Activated naive CD4-positive, alpha-beta T cell treated with Interleukin-2 at 50 U/mL for 16 hours (primary cell): Measurements from ENCODE around the gene TBL3.

ENCODE experiments used
- DNase-seq: peaks from one replicate; pipeline ENCODE4 v3.0.0-alpha.2; 2020

Gene TBL3

DNA sequence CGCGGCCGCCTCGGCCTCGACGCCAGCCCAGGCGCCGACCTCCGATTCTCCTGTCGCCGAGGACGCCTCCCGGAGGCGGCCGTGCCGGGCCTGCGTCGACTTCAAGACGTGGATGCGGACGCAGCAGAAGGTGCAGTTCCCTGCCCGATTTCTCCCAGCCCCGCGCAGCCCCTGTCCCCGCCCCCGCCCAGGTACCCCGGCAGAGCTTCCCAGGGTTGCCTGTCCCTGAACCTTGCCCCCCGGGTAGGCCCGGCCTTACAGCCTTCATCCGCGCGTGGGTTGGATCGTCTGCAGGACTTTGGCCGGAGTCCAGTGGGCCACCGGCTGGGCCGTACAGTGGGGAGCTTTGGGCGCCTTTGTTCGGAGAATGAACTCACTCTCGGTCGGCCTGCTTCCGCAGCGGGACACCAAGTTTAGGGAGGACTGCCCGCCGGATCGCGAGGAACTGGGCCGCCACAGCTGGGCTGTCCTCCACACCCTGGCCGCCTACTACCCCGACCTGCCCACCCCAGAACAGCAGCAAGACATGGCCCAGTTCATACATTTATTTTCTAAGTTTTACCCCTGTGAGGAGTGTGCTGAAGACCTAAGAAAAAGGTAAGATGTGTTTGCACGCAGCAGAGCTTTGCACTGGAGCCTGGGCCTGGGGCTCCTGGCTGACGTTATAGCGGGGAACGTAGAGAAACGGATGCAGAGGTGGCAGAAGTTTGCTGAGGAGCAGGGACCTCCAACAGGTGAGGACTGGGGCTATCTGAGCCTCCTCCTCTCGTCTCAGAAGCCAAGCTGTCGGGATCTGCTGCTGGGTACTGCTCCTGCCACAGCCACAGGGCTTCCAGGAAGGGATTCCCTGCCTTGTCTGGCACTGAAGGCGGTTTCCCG, 12.7 kb downstream of the TBL3 start:
- DNase-seq, result no peak

DNA sequence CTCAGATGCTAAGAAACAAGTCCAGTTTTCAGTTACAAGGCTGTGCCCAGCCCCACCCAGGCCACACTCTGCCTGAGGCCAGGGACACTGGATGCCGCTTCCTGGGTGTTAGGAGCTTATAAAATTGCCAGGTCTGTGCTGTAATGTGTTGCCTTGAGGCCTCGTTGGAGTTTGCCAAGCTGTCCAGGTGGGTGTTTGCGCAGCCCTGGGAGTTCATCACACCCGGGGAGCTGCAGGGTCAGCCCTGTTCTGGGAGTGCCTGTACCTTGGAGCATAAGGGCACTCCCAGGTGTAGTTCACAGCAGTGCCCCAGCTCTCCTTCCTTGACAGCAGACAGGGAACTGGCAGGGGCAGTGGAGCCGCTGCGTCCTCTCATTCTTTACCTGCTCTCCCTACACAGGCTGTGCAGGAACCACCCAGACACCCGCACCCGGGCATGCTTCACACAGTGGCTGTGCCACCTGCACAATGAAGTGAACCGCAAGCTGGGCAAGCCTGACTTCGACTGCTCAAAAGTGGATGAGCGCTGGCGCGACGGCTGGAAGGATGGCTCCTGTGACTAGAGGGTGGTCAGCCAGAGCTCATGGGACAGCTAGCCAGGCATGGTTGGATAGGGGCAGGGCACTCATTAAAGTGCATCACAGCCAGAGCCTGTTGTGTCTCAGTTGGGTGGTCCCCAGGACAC, 13.8 kb downstream of the TBL3 start:
- DNase-seq, result no peak

DNA sequence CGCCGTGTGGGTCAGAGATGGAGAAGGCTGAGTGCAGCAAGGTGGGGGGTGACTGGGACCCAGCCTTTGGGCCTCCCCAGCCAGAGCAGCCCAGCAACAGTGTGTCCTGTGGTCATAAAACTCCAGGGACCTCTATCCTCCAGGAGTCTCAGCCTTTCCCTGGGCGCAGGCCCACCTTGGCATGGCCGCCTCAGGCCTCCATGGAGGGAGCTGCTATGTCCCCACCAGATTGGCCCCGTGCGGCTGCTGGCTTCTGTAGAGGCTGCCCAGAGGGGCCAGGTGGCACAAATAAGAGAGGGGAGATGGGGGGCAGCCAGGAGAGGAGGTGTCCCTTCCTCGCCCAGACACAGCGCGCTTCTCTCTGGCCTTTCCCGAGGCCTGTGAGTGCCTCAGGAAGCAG, 15.3 kb downstream of the TBL3 start:
- DNase-seq, result no peak

- DNase-seq, result no peak
Observed at GRCh38 chr16:1989209-1990100, 17.6 kb downstream of the TBL3 start, which contains the start of gene SYNGR3. SYNGR3 (plus strand) TSS chr16:1989970; CDS start chr16:1990103, 133 bp downstream.

DNA sequence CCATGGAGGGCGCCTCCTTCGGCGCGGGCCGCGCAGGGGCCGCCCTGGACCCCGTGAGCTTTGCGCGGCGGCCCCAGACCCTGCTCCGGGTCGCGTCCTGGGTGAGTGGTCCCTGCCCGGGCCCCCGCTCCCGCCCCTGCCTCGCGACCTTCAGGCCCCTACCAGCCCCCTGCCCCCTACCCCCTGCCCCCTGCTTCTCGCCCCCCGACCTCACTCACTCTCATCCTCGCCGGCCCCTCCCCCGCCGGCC, 18.2 kb downstream of the TBL3 start:
- DNase-seq, result no peak

DNA sequence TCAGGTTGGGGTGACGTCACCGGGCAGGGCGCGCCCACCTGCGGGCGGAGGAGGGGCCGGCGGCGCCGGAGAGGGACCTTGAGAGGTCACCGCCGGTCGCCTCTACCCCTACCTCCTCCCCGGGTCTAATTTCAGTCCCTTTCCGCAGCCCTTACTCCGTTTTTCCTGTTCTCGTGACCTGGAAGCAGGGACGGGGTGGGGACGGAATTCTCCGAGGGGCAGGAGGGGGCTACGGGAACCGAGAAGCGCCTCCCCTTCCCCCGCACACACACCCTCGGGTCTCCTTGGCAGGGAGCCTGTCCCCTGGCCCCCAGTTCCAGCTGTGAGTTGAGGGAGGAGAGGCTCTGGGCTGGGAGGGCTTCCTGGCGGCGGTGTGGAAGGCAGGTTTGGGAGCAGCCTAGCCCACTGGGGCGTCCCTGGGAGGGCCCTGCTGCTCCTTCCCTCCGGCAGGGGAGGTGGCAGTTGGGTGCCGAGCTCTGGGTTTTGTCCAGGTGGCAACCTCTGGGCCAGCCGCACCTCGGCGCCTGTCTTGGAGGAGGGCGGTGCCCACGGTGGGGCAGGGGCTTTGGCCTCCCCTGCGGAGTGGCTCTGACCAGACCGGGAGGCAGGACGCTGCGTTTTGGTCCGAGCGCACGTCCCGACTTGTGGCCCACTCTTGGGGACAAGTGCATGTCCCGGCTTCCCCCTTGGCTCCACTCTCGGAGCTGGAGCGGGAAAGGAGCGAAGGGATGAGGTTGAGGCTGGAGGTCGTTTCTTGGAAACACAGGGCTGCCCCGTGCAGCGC, 18.7 kb downstream of the TBL3 start:
- peak; percentile 45 for DNase-seq

DNA sequence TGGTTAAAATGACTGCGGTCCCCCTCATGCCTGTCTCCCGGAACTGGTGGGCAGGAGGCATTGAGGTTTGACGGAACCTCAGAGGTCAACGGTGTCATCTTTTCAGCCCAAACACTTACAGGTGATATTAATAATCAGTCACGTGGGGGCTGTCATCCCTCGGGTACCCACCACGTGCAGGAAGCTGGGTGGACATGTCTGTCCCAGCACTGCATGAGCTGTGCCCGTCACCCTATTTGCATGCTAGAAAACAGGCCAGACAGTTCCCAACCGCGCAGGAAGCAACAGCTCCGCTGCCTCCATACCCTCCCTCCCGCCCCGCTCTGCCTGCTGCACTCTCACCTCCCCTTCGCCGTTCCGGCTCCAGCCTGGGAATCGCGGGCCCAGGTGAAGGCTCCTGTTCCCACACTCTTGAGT, 19.3 kb downstream of the TBL3 start:
- peak; percentile 48 for DNase-seq

DNA sequence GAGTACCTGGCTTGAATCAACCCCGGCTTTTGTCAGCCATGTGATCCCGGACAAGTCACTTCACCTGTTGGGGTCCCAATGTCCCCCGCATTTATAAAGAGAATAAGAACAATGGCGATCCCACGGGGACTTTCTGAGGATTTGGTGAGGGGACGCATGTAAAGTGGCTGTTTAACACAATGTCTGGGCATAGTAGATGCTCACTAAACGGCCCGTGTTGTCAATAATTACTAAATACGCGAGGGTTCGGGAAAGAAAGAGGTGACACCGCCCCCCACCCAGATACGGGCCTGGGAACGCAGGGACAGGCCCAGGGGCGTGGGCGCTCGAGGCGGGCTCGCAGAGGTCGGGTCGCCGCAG, 19.7 kb downstream of the TBL3 start:
- DNase-seq, result no peak

DNA sequence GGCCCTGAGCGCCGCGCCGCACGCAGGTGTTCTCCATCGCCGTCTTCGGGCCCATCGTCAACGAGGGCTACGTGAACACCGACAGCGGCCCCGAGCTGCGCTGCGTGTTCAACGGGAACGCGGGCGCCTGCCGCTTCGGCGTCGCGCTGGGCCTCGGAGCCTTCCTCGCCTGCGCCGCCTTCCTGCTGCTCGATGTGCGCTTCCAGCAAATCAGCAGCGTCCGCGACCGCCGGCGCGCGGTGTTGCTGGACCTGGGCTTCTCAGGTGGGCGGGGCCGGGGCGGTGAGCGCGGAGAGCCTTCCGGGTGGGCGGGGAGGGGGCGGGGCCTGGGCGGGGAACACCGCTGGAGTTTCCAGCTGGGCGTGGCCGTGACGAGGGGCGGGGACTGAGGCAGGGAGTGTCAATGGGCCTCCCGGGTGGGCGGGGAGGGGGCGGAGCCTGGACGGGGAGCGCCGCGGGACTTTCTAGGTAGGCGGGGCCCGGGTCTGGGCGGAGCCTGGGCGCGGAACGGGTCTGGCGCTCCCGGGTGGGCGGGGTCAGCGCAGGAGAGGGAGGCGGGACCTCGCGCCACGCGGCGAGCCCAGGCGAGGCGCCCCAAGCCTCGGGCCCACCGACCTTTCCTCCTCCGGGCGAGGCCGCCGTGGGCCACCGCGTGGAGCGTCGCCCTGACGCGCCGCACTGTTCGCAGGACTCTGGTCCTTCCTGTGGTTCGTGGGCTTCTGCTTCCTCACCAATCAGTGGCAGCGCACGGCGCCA, 20.3 kb downstream of the TBL3 start:
- DNase-seq, result peak; percentile 96

GRCh38 chr16:1992704-1993317, 21.0 kb downstream of the TBL3 start:
- DNase-seq, result no peak

DNA sequence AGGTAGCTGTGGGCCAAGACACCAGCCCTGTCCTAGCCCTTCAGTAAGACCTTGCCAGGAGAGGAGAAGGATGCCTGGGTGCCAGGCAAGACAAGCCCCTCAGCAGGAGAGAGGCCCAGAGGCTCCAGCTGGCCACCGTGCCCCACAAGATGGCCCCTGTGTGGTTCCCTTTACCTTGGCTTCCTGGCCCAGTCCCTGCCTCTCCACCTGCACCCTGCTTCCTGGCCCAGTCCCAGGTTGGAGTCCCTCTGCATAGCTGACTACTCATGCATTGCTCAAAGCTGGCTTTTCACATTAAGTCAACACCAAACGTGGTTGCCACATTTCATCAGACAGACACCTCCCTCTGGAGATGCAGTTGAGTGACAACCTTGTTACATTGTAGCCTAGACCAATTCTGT, 21.9 kb downstream of the TBL3 start:
- no peak for DNase-seq

DNA sequence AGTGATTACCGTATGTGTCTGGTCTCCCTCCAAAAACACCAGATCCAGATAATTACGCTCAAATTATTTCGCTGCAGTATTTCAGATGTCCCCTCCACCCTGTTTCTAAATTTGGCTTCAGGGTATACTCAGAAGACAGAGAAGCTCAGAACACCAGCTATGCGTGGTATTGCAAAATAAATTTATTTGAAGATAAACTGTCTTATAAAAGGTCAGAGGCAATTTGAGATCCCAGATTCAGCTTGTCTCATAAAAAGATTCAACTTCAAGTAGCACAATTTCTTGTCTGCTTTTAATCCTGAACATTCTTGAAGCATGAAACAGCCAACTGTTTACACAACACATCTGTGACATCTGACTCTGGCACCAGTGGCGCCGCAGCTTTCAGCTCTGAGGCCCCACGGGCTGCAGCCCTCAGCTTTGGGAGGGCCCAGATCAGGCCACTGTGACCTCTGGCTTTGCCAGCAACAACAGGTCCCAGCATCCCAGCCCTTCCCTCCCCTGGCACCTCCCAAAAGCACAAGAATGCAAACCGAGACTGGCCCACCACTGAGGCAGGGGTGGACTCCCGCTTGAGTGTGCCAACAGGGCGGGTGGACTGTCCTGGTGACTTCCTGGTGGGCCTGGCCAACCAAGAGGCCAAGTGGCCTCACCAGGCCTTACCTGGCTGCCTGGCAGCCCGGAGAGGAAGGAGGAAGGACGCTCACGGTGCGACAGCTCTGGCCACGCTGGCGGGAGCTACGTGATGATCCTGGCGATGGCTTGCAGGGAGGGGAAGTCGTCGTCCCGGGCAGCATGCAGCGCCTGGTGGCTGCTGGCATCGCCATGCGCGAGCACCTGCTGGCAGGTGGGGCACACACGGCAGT, 25.9 kb downstream of the TBL3 start:
- DNase-seq, result no peak

- DNase-seq, result no peak
Observed at GRCh38 chr16:1998360-1998835, 26.5 kb downstream of the TBL3 start.

DNA sequence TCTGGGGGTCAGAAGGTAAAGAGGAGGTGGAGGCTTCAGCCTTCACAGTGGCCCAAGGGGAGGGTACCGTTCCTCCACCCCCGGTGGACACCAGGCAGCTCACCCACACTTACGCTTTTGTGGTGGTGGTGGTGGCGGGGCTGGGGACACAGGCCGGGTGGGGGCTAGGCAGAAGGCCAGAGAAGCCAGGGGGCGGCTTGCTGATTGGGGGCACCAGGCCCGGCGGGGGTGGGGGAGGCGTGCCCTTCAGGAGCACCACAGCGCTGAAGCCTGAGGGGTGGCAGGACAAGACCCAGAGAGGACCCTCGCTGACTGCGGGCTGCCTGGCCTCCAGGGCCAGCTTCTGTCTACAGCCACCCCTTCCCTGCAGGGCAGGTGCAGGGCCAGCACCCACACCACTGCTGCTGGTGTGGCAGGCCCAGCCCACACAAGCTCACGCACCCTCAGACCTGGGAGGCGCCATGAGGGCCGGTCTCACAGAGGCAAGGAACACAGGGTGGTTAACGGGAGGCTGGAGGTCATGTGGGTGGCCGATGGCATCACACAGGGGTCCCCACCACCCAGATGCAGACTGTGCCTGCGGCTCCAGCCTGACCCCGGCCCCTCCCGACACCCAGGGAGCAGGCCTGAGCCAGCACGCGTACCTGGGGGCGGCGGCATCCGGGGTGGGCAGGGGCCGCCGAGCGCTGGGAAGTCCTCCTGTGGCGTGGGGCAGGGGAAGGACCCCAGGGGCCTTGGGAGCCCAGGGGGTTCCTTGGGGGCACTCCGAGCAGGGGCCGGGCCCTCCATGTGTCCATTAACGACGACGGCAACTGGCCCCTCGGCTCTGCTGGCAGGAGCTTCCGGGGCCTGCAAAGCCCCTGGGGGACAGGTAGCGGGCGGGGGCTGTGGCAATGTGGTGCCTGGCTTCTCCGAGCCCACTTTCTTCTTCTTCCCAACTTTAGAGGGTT, 27.3 kb downstream of the TBL3 start:
- no peak for DNase-seq

GRCh38 chr16:1999866-2000514, 28.1 kb downstream of the TBL3 start:
- DNase-seq, result no peak

DNA sequence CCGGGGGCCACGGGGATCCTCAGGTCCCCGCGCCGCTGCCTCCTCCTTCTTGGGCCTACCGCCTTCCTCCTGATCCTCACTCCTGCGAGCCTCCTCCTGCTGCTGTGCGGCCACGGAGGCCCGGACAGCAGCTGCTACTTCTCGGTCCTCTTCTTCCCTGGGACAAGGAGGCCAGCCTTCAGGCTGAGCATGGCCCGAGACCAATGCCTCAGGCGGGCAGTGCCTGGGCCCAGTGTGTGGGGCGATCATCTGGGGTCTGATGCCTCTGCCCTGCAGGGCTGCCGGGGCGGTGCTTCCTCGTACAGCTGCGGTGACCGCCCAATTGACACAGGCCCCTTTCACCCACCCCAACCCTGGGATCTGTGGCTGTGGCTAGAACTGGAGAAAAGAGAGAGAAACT, 29.2 kb downstream of the TBL3 start:
- no peak for DNase-seq

DNA sequence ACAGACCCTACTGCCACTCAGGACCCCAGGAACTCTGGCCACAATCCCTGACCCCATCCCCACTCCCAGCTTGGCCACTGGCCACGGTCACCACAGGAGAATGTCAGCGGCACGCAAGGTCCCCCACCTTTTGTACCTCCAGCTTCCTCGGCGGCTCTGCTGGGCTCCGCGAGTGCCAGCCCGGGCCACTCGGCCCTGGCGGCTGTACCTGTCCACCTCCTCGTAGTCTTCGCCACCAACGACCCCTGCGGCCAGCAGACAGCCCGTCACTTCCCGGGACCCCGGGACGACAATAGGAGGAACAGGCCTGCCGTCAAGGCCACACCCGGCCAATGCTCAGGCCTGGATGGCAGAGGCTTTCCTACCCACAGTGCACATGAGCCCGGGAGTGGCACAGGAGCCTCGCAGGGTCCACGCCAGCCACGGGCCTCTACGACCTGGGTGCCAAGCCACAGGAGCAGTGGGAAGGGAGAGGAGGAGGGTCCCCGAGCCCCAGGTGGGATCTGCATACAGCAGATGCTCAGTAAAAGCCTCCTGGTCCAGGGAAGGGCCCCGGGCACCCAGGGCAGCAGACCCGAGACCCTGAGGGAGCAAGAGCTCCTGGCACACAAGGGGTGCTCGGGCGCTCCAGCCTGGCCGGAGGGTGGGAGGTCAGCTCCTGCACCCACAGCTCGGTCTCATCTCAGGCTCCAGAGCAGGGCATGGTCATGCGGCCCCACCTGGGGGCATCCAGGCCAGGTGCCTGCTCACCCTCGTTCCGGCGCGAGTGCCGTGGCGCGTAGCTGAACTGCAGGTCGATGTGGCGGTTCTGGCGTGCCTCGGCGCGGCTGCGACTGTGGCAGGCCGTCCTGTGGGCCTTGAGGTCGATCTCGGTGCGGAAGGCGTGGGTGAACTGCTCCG, 29.9 kb downstream of the TBL3 start:
- no peak for DNase-seq
